Measurements from ENCODE around the gene ITGB1. TPM values are rescaled to one million over a fixed set of nuclear protein-coding genes. Genes with fewer than 3 reads are reported as not detected.

Gene ITGB1
- total and polyA plus RNA-seq, 2 of the 8 experiments (the other 6 are each of a cell fraction or from before 2014, with no cell fraction given) = 82.7 to 321 TPM

GRCh38 chr10:32980242-32980557, 22.2 kb upstream of the ITGB1 start:
- Histone ChIP-seq H2BK5ac (ENCODE audit: low read depth, low read length) (0 out of 2 replicates have a peak overlapping the region, but pooled peaks have one; percentile 64), H3K18ac (ENCODE audit: extremely low read depth, low read length) (peak overlapping the region; percentile 89), H2BK120ac (replicated peaks; ENCODE audit: low read depth, low read length) (peak overlapping the region; percentile 57), H3K56ac (replicated peaks; ENCODE audit: insufficient read length, low read depth, low read length) (no peak overlapping the region), H4K91ac (replicated peaks; ENCODE audit: insufficient read length, low read length) (peak overlapping the region; percentile 57), H3K27ac (ENCODE audit: low read depth, low read length) (no peak overlapping the region), H4K20me1 (replicated peaks in 1 of 2; ENCODE audit: control insufficient read depth in 1 of 2, insufficient read depth in 2 of 2, low read length in 2 of 2) (no peaks in the 10 kb centered on the region), H3K9ac (replicated peaks in 1 of 4; ENCODE audit: extremely low read depth in 1 of 4, low read depth in 3 of 4, low read length in 3 of 4) (peak overlapping the region in 1 of 4 experiments; percentile 48; a peak in 1 of 7 replicates), H3K23me2 (ENCODE audit: low read depth, low read length) (peaks cover 4% of the 10 kb centered on the region), H3K79me1 (ENCODE audit: low read depth, low read length) (no peaks in the 10 kb centered on the region), H2BK15ac (ENCODE audit: low read length) (no peak overlapping the region; the same call in 1 of the 2 replicates), H3K36me3 (ENCODE audit: control insufficient read depth in 2 of 4, insufficient read depth in 4 of 4, low read length in 3 of 4) (no peaks in the 10 kb centered on the region), H3K9me3 (ENCODE audit: insufficient read depth in 2 of 2, low read depth in 1 of 2, low read length in 1 of 2) (no peaks in the 10 kb centered on the region), H2BK12ac (ENCODE audit: low read depth, low read length) (no peak overlapping the region), H4K8ac (ENCODE audit: extremely low read depth, insufficient read depth, low read length) (peak overlapping the region; percentile 94; the same call in 1 of the 2 replicates), H3K23ac (ENCODE audit: insufficient read length) (no peak overlapping the region), H3K4me3 (ENCODE audit: extremely low read depth in 1 of 4, insufficient read depth in 2 of 4, low read depth in 3 of 4, low read length in 4 of 4) (peak overlapping the region; percentile 36 to 62 (median 59); a peak in 7 of 8 replicates), H3K4me1 (replicated peaks in 1 of 4; ENCODE audit: control insufficient read depth in 3 of 4, insufficient read depth in 4 of 4, low read length in 3 of 4) (peaks cover 0 to 5% (median 2%) of the 10 kb centered on the region in 4 experiments; a peak in 3 of 7 replicates), H3K4me2 (ENCODE audit: insufficient read depth in 1 of 2, low read depth in 2 of 2, low read length in 2 of 2) (peak overlapping the region; percentile 73 to 76), H3K4ac (replicated peaks; ENCODE audit: insufficient read length, low read depth, low read length) (no peak overlapping the region), H3K79me2 (ENCODE audit: control insufficient read depth in 1 of 2, insufficient read depth in 2 of 2, low read length in 2 of 2) (no peaks in the 10 kb centered on the region), H3K14ac (ENCODE audit: insufficient read length) (no peak overlapping the region), H2BK20ac (ENCODE audit: low read length) (no peak overlapping the region), H2AFZ (ENCODE audit: low read length) (peak overlapping the region; percentile 38), H4K5ac (ENCODE audit: insufficient read length, low read depth, low read length) (no peak overlapping the region), H2AK5ac (ENCODE audit: low read depth, low read length) (no peak overlapping the region), H3K27me3 (replicated peaks in 1 of 4; ENCODE audit: control insufficient read depth in 3 of 4, extremely low read depth in 1 of 4, insufficient read depth in 3 of 4, low read length in 3 of 4) (no peaks in the 10 kb centered on the region)
- FAIRE-seq (no peak), DNase-seq (ENCODE audit: low read depth in 1 of 2, low spot score in 2 of 2) (no peak)
- ChIA-PET POLR2A (ENCODE audit: partially characterized antibody) (interaction anchor here (0.5 to 3.1 kb wide), 9 partner anchors 8 to 101 kb away, joined by 3 to 26 read pairs (median 4); partner anchors contain the start of gene ITGB1), CTCF (ENCODE audit: partially characterized antibody) (interaction anchor here (0.6 to 2.0 kb wide), 11 partner anchors 13 to 126 kb away, joined by 3 to 9 read pairs (median 3); no protein-coding TSS in a partner anchor)
- WGBS, 2 experiments (ENCODE audit: extremely low coverage in 1 of 2, insufficient coverage in 1 of 2, insufficient read length in 1 of 2, insufficient replicate concordance in 2 of 2, low coverage in 1 of 2, low lambda C conversion rate in 2 of 2, missing lambda C conversion rate in 1 of 2) = 17% methylated on average over 6 of the region's 6 CpGs; no CpG with 5 or more reads in 1 of the 2 experiments
- no peak for TF ChIP-seq CBX8 (IDR thresholded peaks at IDR 0.05; ENCODE audit: borderline replicate concordance, low read depth, low read length)
- no peak for TF ChIP-seq HDAC2 (IDR thresholded peaks at IDR 0.05; ENCODE audit: borderline replicate concordance in 1 of 2, low read depth in 2 of 2, low read length in 2 of 2)
- TF ChIP-seq EGR1 (IDR thresholded peaks at IDR 0.05; ENCODE audit: borderline replicate concordance, low read depth, low read length) = no peak
- no peak for TF ChIP-seq CTCF (IDR thresholded peaks at IDR 0.05; ENCODE audit: control extremely low read depth in 1 of 3, insufficient read depth in 1 of 3, low read depth in 1 of 3, low read length in 3 of 3)
- TF ChIP-seq HDAC6 (IDR thresholded peaks at IDR 0.05; ENCODE audit: low read depth, low read length) = no peak
- TF ChIP-seq RBBP5 (IDR thresholded peaks at IDR 0.05; ENCODE audit: borderline replicate concordance, low read depth, low read length) = no peak
- TF ChIP-seq RXRA (IDR thresholded peaks at IDR 0.05; ENCODE audit: insufficient read depth, low read depth, low read length) = no peak
- no peak for TF ChIP-seq TAF7 (optimal IDR thresholded peaks at IDR 0.05; ENCODE audit: borderline replicate concordance, low read depth, low read length)
- TF ChIP-seq RNF2 (IDR thresholded peaks at IDR 0.05; ENCODE audit: borderline replicate concordance, low read depth, low read length, missing control alignments, poor library complexity, severe bottlenecking) = no peak
- no peak for TF ChIP-seq ASH2L (IDR thresholded peaks at IDR 0.05; ENCODE audit: low read length)

All from H1 (cell line).